K562 (cell line): ENCODE data around the gene TMEM132E. TPM values are rescaled to one million over a fixed set of nuclear protein-coding genes. Genes with fewer than 3 reads are reported as not detected.

Experiments used
- ATAC-seq: fragments of 200-7000 bp; cut with Tn5 transposase; 3 replicates; pipeline ENCODE4 v1.9.1; 2020; ENCODE audit warnings: moderate library complexity
- BruUV-seq: library from RNA; stranded (reverse); fragments of 400-500 nt; replicated peaks from 2 replicates; lab custom pipeline; 2021; lab: Mats Ljungman, UMichigan
- CTCF ChIA-PET: fragments of 300-600 bp; formaldehyde crosslinking; extraction: SDS; loops from one replicate; lab custom pipeline; 2021; ENCODE audit warnings: low intra/inter-chr PET ratio; lab: Yijun Ruan, JAX
- POLR2A ChIA-PET: fragments of 300-600, 350-650 bp; sonication (Branson Sonifier 250); formaldehyde crosslinking; extraction: SDS; loops from one replicate; lab custom pipeline; 2021; ENCODE audit warnings: antibody characterized with exemption, inconsistent platforms; lab: Yijun Ruan, JAX
- DNase-seq, 4 experiments: peaks; one replicate each; pipeline versions ENCODE4 v3.0.0 to v3.0.0-alpha.2; 2011 to 2018; ENCODE audit warnings: low spot score in 3 of 4, mixed read lengths in 3 of 4; ENCODE audit errors: extremely low read depth in 1 of 4
- FAIRE-seq: peaks from 2 replicates; lab custom pipeline; 2011; peaks lifted over from hg19 to GRCh38; lab: Jason Lieb, UNC
- H2AFZ ChIP-seq: 2 replicates; pipeline ENCODE4 v1.6.0; 2011; ENCODE audit warnings: low read depth, low read length, control low read depth, inconsistent platforms
- H3K27ac ChIP-seq: fragments of 200-600 bp; 3 replicates; pipeline ENCODE4 v1.8.0; 2011; ENCODE audit warnings: low read depth, mild to moderate bottlenecking, control low read depth, inconsistent platforms, low read length, moderate library complexity, mixed read lengths; ENCODE audit errors: extremely low read depth
- H3K27me3 ChIP-seq, 2 experiments: fragments of 300-600 bp in 1 of 2; 2 replicates in 1 of 2; 3 replicates in 1 of 2; pipeline versions ENCODE4 v1.6.0 to v1.8.0; 2011; ENCODE audit warnings: inconsistent platforms in 2 of 2, low read length in 2 of 2, mild to moderate bottlenecking in 1 of 2, mixed read lengths in 1 of 2, moderate library complexity in 1 of 2; ENCODE audit not compliant: control insufficient read depth in 2 of 2, insufficient read depth in 2 of 2
- H3K36me3 ChIP-seq: fragments of 300-600 bp; 3 replicates; pipeline ENCODE4 v1.8.0; 2011; ENCODE audit warnings: mild to moderate bottlenecking, low read length, inconsistent platforms; ENCODE audit not compliant: control insufficient read depth, insufficient read depth
- H3K4me1 ChIP-seq, 2 experiments: fragments of 200-600 bp in 1 of 2; replicated peaks in 1 of 2; 2 replicates in 1 of 2; 3 replicates in 1 of 2; pipeline versions ENCODE4 v1.5.1 to v1.8.0; 2011; ENCODE audit warnings: inconsistent platforms in 2 of 2, low read length in 2 of 2, mild to moderate bottlenecking in 1 of 2, mixed read lengths in 1 of 2, moderate library complexity in 1 of 2; ENCODE audit not compliant: control insufficient read depth in 2 of 2, insufficient read depth in 2 of 2
- H3K4me2 ChIP-seq: 2 replicates; pipeline ENCODE4 v1.6.1; 2011; ENCODE audit warnings: low read length, control low read depth, inconsistent platforms, mixed read lengths; ENCODE audit not compliant: insufficient read depth
- H3K4me3 ChIP-seq: fragments of 200-600 bp; sonication (generic), shearing (Covaris generic); 2 replicates; pipeline ENCODE4 v1.5.1; 2016; ENCODE audit warnings: control low read depth, inconsistent platforms
- H3K79me2 ChIP-seq: fragments of 200-600 bp; 3 replicates; pipeline ENCODE4 v1.8.0; 2011; ENCODE audit warnings: low read length, inconsistent platforms; ENCODE audit not compliant: control insufficient read depth, insufficient read depth
- H3K9ac ChIP-seq, 2 experiments: 2 replicates each; pipeline versions ENCODE4 v1.6.0 to v1.6.1; 2011; ENCODE audit warnings: low read depth in 2 of 2, low read length in 2 of 2, control low read depth in 1 of 2, inconsistent platforms in 1 of 2, mild to moderate bottlenecking in 1 of 2, mixed read lengths in 1 of 2; ENCODE audit not compliant: insufficient read depth in 1 of 2
- H3K9me1 ChIP-seq: one replicate; pipeline ENCODE4 v1.6.0; 2011; ENCODE audit warnings: inconsistent platforms, mild to moderate bottlenecking, low read length, moderate library complexity; ENCODE audit not compliant: control insufficient read depth, insufficient read depth
- H3K9me3 ChIP-seq: replicated peaks from 2 replicates; pipeline ENCODE4 v1.5.1; 2011; ENCODE audit warnings: low read depth, low read length, inconsistent platforms; ENCODE audit not compliant: control insufficient read depth, insufficient read depth
- H4K20me1 ChIP-seq: replicated peaks from 2 replicates; pipeline ENCODE4 v1.6.1; 2011; ENCODE audit warnings: low read length, inconsistent platforms, mixed read lengths; ENCODE audit not compliant: control insufficient read depth, insufficient read depth
- HDGF ChIP-seq: fragments of 450-650 bp; IDR thresholded peaks from 2 replicates; pipeline ENCODE4 v1.6.1; 2016
- NFATC3 ChIP-seq: fragments of 450-650 bp; IDR thresholded peaks from 2 replicates; pipeline ENCODE4 v1.6.1; 2017; ENCODE audit warnings: mild to moderate bottlenecking
- SIRT6 ChIP-seq: IDR thresholded peaks from one replicate; pipeline ENCODE4 v1.6.1; 2012; ENCODE audit warnings: low read depth, mild to moderate bottlenecking, control low read depth, inconsistent platforms, low read length, moderate library complexity
- SP2 ChIP-seq: IDR thresholded peaks from 2 replicates; pipeline ENCODE4 v1.6.1; 2011; ENCODE audit warnings: mild to moderate bottlenecking, low read depth, low read length, moderate library complexity; ENCODE audit not compliant: poor library complexity, severe bottlenecking; ENCODE audit errors: extremely low read depth
- TSC22D4 ChIP-seq: fragments of 450-650 bp; IDR thresholded peaks from 2 replicates; pipeline ENCODE4 v1.6.1; 2016; ENCODE audit warnings: missing genetic modification characterization, missing biosample characterization, control low read depth
- ZC3H8 ChIP-seq: fragments of 450-650 bp; IDR thresholded peaks from 2 replicates; pipeline ENCODE4 v1.6.1; 2017
- ZNF561 ChIP-seq: fragments of 450-650 bp; formaldehyde crosslinking; conservative IDR thresholded peaks from 2 replicates; pipeline ENCODE4 v1.4.0; 2020; ENCODE audit warnings: mild to moderate bottlenecking, moderate library complexity
- WGBS: fragments of 100-300 bp; shearing (Covaris generic); methylation state at CpG from one replicate; pipeline ENCODE4 v1.1.6; 2016; ENCODE audit warnings: low coverage, mixed read lengths; ENCODE audit not compliant: insufficient coverage; ENCODE audit errors: missing lambda C conversion rate; 5-methylcytosine and 5-hydroxymethylcytosine counted together
- in situ Hi-C: fragments of 300-500 bp; cut with MboI; formaldehyde crosslinking; loops from 4 replicates; pipeline ENCODE4 v1.15.0; 2018; ENCODE audit warnings: inconsistent platforms, mixed read lengths
- intact Hi-C: fragments of 100-400 bp; cut with micrococcal nuclease; formaldehyde crosslinking; loops from 2 replicates; pipeline ENCODE4 v1.14.2; 2022
- polyA plus RNA-seq, 8 experiments: library from polyadenylated mRNA; depleted of rRNA in 4 of 8; stranded (reverse) in 5 of 8; unstranded in 3 of 8; fragments of >200 nt; fragmentation: Nextera tagmentation in 2 of 8; fragmentation: Illumina TruSeq in 1 of 8; extraction: Ambion mirVana in 2 of 8; extraction: Trizol in 1 of 8; gene quantifications; 2 replicates each; pipeline versions ENCODE4 v1.2.1 to v1.2.3, GENCODE V29; 2011 to 2014; ENCODE audit warnings: inconsistent platforms in 1 of 8, missing spikeins in 1 of 8
- total RNA-seq, 7 experiments: library from RNA; depleted of rRNA in 6 of 7; stranded (reverse); fragments of >200 nt in 6 of 7; fragmentation: Illumina TruSeq in 2 of 7; extraction: Trizol in 2 of 7; gene quantifications; 2 replicates each; pipeline versions ENCODE4 v1.2.1 to v1.2.3, GENCODE V29; 2011 to 2021; ENCODE audit warnings: low replicate concordance in 1 of 7
- TF ChIP-seq, protein P1 (sequence below): fragments of 250-450 bp; sonication (Bioruptor Pico); IDR thresholded peaks from 2 replicates; pipeline ENCODE4 v1.4.0; 2020; ENCODE audit warnings: mild to moderate bottlenecking, moderate library complexity
- TF ChIP-seq, protein P2 (sequence below): sonication (generic); formaldehyde crosslinking; IDR thresholded peaks from 2 replicates; pipeline ENCODE4 v1.8.1; 2023; ENCODE audit warnings: mild to moderate bottlenecking, missing genetic modification reagents
- TF ChIP-seq, protein P3 (sequence below): sonication (generic); formaldehyde crosslinking; IDR thresholded peaks from 2 replicates; pipeline ENCODE4 v1.8.1; 2023; ENCODE audit warnings: missing genetic modification reagents, mild to moderate bottlenecking, borderline replicate concordance

TMEM132E gene
- total and polyA plus RNA-seq, 9 of the 15 experiments (the other 6 are each of a cell fraction or from before 2014, with no cell fraction given): not detected

DNA sequence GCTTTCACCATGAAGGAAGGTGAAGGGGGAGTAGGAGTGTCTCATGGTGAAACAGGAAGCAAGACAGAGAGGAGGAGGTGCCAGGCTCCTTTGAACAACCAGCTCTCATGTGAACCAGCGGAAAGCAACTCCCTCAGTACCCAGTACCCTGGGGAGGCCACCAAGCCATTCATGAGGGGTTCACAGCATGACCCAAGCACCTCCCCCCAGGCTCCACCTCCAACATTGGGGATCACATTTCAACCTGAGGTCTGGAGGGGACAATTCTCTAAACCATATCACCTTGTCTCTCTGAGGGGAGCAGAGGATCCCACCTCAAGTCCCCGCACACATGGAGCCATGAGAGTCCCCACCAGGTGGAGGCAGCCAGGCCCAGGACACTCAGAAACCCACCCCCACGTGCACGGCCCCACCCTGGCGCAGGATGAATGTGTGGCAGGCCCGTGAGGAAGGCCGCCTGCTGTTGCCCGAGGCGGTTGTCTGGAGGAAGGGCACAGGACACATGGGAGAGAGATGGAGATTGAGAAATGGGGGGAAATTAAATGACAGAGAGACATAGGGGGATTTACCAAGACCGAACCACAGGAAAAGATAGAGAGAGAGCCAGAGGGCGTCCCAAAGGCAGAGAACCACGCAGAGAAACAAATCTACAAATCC lies 85.9 kb downstream of the TMEM132E start (continued):
- TF ChIP-seq, protein P1, sequence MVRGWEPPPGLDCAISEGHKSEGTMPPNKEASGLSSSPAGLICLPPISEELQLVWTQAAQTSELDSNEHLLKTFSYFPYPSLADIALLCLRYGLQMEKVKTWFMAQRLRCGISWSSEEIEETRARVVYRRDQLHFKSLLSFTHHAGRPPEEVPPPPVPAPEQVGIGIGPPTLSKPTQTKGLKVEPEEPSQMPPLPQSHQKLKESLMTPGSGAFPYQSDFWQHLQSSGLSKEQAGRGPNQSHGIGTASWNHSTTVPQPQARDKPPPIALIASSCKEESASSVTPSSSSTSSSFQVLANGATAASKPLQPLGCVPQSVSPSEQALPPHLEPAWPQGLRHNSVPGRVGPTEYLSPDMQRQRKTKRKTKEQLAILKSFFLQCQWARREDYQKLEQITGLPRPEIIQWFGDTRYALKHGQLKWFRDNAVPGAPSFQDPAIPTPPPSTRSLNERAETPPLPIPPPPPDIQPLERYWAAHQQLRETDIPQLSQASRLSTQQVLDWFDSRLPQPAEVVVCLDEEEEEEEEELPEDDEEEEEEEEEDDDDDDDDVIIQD: no peak

DNA sequence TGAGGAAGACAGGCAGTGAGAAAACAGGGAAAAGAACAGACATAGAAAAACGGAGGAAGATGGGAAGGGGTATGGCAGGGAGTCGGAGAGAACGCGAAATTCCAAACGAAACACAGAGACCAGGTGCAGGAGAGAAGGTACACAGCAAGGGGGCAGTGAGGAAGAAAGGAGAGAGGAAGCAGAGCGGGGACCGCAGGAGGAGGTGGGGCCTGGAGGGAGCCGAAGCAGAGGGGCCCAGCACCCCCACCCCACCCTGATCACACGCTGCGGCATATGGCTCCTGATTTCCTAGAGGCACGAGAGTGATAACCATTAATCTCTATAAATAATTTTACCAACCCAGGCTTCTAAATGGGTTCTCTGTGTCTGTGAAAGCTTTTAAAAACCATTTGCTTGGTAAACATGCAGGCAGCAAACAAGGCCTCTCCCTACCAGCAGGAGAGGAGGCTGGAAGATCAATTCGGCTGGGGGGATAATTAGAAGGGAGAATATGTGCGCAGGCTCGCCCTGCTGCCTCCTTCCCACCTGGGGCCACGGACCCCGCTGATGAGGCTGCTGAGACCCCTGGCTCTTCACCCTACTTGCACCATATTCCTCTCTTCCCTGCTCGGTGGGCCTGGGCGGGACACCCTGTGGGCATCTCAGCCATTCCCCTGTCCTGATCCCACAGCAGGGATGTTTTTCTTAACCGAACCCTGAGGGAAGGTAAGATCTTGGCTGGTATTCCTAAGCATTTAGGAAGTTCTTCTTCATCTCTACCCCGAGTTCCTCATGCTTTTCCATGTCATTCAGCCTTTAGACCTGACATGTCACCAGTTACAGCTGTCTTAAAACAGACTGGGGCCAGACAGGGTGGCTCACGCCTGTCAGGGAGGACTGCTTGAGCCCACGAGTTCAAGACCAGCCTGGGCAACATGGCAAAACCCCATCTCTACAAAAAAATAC lies 86.7 kb downstream of the TMEM132E start:
- Histone ChIP-seq H3K9me3 (no peaks in the 10 kb centered on the region), H3K36me3 (no peaks in the 10 kb centered on the region), H3K79me2 (no peaks in the 10 kb centered on the region), H3K27ac (no peak overlapping the region), H3K9me1 (no peaks in the 10 kb centered on the region), H3K27me3 (peaks cover 3 to 25% of the 10 kb centered on the region in 2 experiments), H3K9ac (no peak overlapping the region), H2AFZ (no peak overlapping the region), H3K4me2 (no peak overlapping the region), H3K4me3 (no peak overlapping the region), H4K20me1 (peaks cover 5% of the 10 kb centered on the region; the same call in 1 of the 2 replicates), H3K4me1 (no peaks in the 10 kb centered on the region)
- BruUV-seq: no TSS peak
- in situ Hi-C loops (no loop called here), intact Hi-C loops (no loop called here)
- no peak for ATAC-seq
- POLR2A ChIA-PET: no interaction called here
- CTCF ChIA-PET: no interaction called here
- WGBS: under 1% methylated on average over 19 of the region's 22 CpGs
- no peak for DNase-seq
- FAIRE-seq: no peak
- TF ChIP-seq TSC22D4 (tag) (no peak), HDGF (no peak), NFATC3 (no peak), SP2 (no peak), ZC3H8 (no peak), SIRT6 (no peak), ZNF561 (CRISPR knock-in tag) (no peak)
- TF ChIP-seq, protein P2, sequence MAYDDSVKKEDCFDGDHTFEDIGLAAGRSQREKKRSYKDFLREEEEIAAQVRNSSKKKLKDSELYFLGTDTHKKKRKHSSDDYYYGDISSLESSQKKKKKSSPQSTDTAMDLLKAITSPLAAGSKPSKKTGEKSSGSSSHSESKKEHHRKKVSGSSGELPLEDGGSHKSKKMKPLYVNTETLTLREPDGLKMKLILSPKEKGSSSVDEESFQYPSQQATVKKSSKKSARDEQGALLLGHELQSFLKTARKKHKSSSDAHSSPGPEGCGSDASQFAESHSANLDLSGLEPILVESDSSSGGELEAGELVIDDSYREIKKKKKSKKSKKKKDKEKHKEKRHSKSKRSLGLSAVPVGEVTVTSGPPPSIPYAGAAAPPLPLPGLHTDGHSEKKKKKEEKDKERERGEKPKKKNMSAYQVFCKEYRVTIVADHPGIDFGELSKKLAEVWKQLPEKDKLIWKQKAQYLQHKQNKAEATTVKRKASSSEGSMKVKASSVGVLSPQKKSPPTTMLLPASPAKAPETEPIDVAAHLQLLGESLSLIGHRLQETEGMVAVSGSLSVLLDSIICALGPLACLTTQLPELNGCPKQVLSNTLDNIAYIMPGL: no peak
- TF ChIP-seq, protein P3, sequence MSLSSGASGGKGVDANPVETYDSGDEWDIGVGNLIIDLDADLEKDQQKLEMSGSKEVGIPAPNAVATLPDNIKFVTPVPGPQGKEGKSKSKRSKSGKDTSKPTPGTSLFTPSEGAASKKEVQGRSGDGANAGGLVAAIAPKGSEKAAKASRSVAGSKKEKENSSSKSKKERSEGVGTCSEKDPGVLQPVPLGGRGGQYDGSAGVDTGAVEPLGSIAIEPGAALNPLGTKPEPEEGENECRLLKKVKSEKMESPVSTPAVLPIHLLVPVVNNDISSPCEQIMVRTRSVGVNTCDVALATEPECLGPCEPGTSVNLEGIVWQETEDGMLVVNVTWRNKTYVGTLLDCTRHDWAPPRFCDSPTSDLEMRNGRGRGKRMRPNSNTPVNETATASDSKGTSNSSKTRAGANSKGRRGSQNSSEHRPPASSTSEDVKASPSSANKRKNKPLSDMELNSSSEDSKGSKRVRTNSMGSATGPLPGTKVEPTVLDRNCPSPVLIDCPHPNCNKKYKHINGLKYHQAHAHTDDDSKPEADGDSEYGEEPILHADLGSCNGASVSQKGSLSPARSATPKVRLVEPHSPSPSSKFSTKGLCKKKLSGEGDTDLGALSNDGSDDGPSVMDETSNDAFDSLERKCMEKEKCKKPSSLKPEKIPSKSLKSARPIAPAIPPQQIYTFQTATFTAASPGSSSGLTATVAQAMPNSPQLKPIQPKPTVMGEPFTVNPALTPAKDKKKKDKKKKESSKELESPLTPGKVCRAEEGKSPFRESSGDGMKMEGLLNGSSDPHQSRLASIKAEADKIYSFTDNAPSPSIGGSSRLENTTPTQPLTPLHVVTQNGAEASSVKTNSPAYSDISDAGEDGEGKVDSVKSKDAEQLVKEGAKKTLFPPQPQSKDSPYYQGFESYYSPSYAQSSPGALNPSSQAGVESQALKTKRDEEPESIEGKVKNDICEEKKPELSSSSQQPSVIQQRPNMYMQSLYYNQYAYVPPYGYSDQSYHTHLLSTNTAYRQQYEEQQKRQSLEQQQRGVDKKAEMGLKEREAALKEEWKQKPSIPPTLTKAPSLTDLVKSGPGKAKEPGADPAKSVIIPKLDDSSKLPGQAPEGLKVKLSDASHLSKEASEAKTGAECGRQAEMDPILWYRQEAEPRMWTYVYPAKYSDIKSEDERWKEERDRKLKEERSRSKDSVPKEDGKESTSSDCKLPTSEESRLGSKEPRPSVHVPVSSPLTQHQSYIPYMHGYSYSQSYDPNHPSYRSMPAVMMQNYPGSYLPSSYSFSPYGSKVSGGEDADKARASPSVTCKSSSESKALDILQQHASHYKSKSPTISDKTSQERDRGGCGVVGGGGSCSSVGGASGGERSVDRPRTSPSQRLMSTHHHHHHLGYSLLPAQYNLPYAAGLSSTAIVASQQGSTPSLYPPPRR (CRISPR knock-in tag): no peak
